Stimulated activated CD4-positive, alpha-beta T cell treated with anti-CD3 and anti-CD28 coated beads, Interleukin-1b, Interleukin-23, amount 100 ng/mL, for 1 hour (primary cell): ENCODE data around the gene CLDN24.
"Not testable (repeated sequence)": the region's sequence is repeated elsewhere in the genome, so short reads cannot be mapped to it uniquely, and the experiment has no call there.

Experiments
- DNase-seq, 2 donors: peaks; one replicate each; pipeline ENCODE4 v3.0.0-alpha.2; 2020; ENCODE audit warnings: low read depth in 2 of 2

Gene CLDN24

GRCh38 chr4:183347146-183347545 is 24.9 kb upstream of the CLDN24 start:
- no peak for DNase-seq

GRCh38 chr4:183345261-183345660 is 23.0 kb upstream of the CLDN24 start:
- no peak for DNase-seq

GRCh38 chr4:183344523-183345255 is 22.5 kb upstream of the CLDN24 start:
- DNase-seq, result no peak

DNA sequence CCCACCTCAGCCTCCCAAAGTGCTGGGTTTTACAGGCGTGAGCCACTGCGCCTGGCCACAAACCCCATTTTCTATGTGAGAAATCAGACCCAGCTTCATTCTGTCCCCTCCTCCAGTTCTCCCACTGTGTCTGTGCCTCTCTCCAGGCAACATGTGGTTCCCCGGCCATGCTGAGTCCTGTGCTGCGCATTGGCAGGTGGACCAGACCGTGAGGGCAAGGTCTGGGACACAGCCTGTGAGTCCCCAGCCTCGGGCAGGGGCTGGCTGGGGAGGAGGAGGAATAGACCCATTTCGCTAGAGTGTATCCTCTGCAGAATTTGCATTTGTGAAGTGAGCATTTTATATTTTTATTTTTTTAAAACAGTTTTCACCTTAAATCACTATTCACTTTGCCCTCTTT is 21.5 kb upstream of the CLDN24 start:
- no peak for DNase-seq

DNA sequence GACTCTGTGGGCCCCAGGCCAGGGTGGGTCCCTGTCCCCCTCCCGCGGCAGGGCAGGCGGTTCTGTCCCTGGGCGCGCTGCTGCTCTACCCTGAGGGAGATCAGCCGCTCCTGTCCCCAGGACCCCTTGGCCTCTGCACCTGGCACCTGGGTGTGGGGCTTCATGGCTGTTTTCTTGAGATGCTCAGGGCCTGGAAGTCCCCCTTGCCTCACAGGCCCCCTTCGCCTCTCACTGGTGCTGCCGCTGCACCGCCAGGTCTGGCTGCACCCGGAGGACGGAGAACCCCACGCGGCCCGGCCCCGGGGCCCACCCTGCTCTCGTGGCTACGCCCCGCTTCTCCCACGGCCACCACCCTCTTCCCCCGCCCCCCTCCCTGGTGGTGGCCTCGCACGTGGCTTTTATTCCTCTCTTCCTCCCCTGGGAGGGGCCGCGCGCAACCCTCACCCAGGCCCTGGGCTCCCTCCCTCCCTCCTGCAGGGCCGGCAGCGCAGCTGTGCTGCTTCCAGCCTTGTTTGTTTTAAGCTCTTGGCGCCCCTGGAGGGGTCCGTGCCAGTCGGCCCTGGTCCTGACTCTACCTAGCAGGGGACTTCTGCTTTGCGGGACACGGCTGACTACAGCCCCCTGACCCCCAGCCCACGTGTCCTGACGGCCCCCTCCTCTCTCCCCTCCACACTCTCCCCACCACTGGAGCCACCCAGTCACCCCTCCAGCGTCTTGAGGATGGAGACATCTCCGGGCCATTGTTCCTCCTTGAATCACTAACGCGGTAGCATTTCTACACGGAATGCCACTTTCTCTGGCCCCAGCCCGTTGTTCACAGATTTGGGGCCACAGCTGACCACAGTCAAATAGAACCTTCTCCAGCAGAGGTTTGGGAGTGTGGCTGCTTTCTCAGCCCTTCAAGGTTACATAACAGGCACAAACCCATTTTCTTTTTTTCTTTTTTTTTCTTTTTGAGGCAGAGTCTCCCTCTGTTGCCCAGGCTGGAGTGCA is 20.6 kb upstream of the CLDN24 start:
- no peak for DNase-seq

DNA sequence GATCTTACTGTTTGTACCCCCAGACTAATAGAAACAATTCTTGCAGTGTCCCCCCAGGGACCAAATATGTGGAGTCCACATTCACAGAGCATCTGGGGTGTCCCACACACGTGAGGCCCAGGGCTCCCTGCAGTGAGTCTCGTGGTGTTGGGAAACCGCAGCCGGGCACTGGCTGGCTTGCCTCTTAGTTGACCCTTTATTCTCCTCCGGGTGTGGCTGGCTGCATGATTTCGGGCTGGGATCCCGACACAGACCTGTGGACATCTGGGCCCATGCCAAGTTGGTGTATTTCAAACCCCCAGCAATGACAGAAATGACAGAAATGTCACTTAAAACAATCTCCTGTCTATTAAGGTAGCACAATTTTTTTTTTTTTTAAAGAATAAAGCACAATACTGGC is 15.6 kb upstream of the CLDN24 start:
- no peak for DNase-seq

DNA sequence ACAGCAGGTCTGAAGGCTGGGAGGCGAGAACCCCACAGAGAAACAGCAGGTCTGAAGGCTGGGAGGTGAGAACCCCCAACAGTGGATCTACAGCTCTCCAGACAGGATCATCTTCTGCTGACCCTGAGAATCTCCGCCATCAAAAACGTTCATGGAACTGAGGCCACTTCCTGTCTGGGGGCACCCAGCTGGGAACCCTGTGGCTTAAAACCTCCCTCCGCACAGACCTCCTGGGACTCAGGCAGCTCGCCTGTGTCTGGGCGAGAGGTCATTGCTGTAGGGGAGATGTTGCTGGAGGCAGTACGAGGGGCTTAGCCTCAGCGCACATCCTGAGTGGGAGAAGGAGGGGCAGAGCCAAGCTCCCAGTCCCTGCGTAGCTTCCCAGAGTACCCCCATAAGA is 15.1 kb upstream of the CLDN24 start:
- DNase-seq, result no peak

- no peak for DNase-seq
These were observed 13.2 kb upstream of the CLDN24 start for GRCh38 chr4:183335369-183335940.

GRCh38 chr4:183333983-183334382 is 11.8 kb upstream of the CLDN24 start:
- DNase-seq, result no peak

- DNase-seq, result no peak
These were observed 11.0 kb upstream of the CLDN24 start for GRCh38 chr4:183333202-183333601.

DNA sequence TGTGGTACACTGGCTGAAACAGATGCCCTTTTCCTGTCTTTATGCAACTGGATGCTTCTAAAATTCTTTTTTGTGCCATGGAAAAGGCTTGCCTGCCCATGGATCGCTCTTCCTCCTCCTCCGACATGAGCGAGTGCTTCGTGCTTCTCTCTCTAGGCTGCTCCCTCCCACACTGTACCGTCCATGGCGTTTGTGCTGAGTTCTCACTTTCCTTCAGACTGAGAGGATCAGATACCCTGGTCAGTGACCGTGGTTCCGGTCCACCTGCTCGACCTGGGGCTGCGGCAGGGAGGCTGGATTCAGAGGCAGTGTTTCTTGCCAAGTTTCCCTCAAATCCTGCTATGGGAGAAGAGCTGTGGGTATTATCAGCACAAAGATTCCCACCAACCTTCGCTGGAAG is 10.2 kb upstream of the CLDN24 start:
- DNase-seq, result no peak

DNA sequence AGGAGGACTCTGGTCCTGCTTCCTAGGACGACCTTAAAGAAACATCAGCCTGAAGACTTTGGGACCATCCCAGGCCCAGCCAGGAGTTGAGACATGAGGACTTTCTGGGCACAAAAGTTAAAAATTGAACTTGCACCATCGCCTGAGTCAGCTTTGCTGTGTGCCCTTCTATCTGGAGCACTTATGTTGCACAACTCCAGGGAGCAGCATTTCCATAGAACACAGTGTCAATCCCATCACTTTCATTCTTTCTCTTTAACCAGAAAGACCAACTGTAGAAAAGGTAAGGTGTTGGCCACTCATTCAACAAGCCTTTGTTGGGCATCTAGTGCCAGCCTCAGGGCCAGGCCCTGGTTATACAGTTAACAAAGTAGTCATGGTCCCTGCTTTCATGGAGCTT is 8.6 kb upstream of the CLDN24 start:
- no peak for DNase-seq

DNA sequence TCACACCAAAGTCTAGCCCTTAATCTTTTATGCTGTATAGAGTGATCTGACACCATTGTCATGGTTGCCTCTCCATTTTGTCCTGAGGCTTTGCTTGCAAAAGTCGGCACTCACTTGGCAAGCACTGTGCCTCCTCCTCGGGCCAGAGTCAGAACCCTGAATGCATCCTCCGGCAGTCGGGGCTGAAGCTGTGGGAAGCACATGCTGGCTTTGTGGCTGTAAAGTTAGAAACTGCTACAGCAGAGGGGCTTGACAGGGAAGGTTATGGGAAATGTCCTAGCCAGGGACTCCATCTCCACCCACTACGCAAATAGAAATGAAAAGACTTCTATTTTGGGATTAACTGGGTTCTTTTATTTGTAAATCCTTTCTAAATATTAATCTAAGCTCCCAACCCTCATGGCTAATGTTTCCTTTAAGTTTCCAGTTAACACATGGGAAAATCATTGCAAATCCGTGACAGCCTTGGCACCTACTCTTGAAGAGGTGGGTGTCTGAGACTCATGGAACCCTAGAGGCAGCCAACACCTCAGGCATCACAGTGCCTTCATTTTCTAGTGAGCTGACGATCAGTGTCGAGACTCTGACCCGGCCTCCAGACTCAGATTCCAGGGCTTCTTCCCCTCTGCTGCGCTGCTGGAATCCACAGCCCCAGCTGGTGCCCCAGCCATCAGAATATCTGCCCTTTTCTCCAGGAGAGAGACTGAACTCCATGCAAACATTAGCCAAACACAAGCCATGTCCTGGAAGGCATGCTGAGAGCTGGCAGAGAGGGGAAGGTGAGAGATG is 7.9 kb upstream of the CLDN24 start:
- DNase-seq, result no peak

GRCh38 chr4:183329244-183329643 is 7.0 kb upstream of the CLDN24 start:
- no peak for DNase-seq

DNA sequence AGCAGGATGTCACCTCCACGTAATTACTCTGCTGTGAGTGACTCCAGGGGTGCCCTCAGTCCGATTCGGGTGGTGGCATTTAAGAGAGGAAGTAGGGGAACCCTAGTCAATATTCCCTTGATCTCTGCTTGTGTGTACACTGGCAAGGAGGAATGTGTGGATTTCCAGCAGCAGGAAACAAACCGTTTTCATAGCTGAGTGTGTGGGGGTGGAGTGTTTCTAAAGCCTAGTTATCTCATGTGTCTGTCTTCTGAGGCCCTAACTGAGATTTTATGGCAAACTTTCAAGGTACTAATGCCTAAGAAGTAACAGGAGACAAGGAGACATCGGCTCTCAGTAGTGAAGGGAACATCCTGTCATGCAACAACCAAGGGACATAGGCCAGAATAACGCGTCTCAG is 6.6 kb upstream of the CLDN24 start:
- no peak for DNase-seq

GRCh38 chr4:183327827-183328226 is 5.6 kb upstream of the CLDN24 start:
- DNase-seq, result no peak

DNA sequence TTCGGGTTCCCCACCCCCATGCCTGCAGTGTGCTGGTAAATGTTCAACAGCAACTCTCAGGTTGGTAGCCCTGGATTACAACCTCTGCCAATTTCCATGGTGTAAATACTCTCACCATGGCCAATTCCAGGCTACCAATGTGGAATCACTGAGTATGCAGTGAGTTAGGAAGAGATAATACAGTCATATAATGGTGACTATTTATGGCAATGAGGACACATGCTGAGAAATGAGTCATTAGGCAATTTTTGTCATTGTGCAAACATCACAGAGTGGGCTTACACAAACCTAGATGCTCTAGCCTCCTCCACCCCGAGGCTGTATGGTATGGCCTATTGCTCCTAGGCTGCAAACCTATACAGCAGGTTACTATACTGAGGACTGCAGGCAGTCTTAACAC is 4.6 kb upstream of the CLDN24 start:
- DNase-seq, result no peak

- DNase-seq, result not testable (repeated sequence)
These were observed 4.2 kb upstream of the CLDN24 start for GRCh38 chr4:183326387-183326786.

GRCh38 chr4:183324619-183325018 is 2.4 kb upstream of the CLDN24 start:
- no peak for DNase-seq

GRCh38 chr4:183324056-183324455 is 1.8 kb upstream of the CLDN24 start:
- not testable (repeated sequence) for DNase-seq

GRCh38 chr4:183323295-183323694 is 1.1 kb upstream of the CLDN24 start:
- DNase-seq, result no peak

GRCh38 chr4:183321516-183321915 is 710 bp downstream of the CLDN24 start:
- DNase-seq, result no peak
